A673 (cell line): ENCODE results near the gene TIAL1.

Source experiments
- EZH2 ChIP-seq: fragments of 200-600 bp; sonication (generic); IDR thresholded peaks from 2 replicates; pipeline ENCODE4 v1.6.1; 2017; ENCODE audit warnings: borderline replicate concordance, low read depth, mild to moderate bottlenecking, mixed read lengths, antibody characterized with exemption, low read length; ENCODE audit not compliant: poor library complexity, severe bottlenecking
- TF ChIP-seq, protein P1 (sequence below): fragments of 300-800, 200-600 bp; sonication (generic); conservative IDR thresholded peaks from 2 replicates; pipeline ENCODE4 v1.5.1; 2017; ENCODE audit warnings: low read depth, mild to moderate bottlenecking, antibody characterized with exemption, low read length, moderate library complexity, mixed read lengths

DNA sequence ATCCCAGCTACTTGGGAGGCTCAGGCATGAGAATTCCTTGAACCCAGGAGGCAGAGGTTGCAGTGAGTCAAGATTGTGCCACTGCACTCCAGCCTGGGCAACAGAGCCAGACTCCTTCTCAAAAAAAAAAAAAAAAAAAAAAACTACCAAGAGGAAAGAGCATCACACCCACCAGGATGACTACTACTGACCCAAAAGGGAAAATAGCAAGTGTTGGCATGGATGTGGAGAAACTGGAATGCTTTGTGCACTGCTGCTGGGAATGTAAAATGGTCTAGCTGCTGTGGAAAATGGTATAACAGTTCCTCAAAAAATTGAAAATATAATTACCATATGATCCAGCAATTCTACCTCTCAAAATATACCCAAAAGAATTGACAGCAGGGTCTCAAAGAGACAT is 7.7 kb upstream of the TIAL1 start:
- TF ChIP-seq, protein P1, sequence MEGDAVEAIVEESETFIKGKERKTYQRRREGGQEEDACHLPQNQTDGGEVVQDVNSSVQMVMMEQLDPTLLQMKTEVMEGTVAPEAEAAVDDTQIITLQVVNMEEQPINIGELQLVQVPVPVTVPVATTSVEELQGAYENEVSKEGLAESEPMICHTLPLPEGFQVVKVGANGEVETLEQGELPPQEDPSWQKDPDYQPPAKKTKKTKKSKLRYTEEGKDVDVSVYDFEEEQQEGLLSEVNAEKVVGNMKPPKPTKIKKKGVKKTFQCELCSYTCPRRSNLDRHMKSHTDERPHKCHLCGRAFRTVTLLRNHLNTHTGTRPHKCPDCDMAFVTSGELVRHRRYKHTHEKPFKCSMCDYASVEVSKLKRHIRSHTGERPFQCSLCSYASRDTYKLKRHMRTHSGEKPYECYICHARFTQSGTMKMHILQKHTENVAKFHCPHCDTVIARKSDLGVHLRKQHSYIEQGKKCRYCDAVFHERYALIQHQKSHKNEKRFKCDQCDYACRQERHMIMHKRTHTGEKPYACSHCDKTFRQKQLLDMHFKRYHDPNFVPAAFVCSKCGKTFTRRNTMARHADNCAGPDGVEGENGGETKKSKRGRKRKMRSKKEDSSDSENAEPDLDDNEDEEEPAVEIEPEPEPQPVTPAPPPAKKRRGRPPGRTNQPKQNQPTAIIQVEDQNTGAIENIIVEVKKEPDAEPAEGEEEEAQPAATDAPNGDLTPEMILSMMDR, result no peak
- no peak for TF ChIP-seq EZH2
